Measurements from ENCODE around the gene ABHD16A. TPM values are rescaled to one million over a fixed set of nuclear protein-coding genes. Genes with fewer than 3 reads are reported as not detected.

Gene ABHD16A
- total and polyA plus RNA-seq, 4 donors: 26.6 to 59.4 (median 34.9) TPM

DNA sequence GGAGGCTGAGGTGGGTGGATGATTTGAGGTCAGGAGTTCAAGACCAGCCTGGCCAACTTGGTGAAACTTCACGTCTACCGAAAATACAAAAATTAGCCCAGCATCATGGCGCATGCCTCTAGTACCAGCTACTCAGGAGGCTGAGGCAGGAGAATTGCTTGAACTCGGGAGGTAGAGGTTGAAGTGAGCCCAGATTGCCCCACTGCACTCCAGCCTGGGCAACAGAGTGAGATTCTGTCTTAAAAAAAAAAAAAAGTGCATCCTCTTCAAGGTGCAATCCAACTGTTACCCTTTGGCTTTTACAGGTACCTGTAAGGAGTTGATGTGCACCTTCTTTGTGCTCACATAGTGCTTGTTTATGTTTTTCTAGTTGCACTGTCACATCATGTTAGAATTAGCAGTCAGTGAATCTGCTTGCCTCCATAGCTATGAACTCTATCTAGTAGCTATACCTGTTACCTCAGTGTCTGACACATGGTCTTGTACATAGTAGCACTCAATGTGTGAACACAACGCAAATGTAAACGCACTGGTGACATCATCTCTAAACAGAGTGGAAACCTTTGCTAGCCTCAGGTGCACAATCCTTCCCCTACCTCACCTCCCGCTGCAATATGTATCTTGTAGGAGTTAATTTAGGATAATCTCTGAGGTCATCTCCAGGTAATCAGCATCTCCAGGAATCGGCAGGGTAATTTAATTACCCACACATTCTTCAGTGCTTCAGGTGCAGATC, 46.3 kb upstream of the ABHD16A start:
- Histone ChIP-seq H3K4me3 (ENCODE audit: low read depth in 1 of 3, low read length in 3 of 3) (no peak overlapping the region), H3K27me3 (ENCODE audit: control insufficient read depth in 4 of 4, insufficient read depth in 4 of 4, low read length in 3 of 4) (no peaks in the 10 kb centered on the region), H3K9me3 (ENCODE audit: control insufficient read depth in 4 of 4, low read length in 3 of 4) (no peaks in the 10 kb centered on the region), H3K27ac (ENCODE audit: low read depth in 1 of 2, low read length in 2 of 2) (no peak overlapping the region), H3K4me1 (ENCODE audit: control insufficient read depth in 4 of 4, insufficient read depth in 4 of 4, low read length in 3 of 4) (no peaks in the 10 kb centered on the region), H3K36me3 (ENCODE audit: control insufficient read depth in 4 of 4, insufficient read depth in 3 of 4, low read depth in 1 of 4, low read length in 3 of 4) (no peaks in the 10 kb centered on the region), H3K9ac (ENCODE audit: low read depth in 1 of 2, low read length in 2 of 2) (no peak overlapping the region)
- TF ChIP-seq JUND (IDR thresholded peaks at IDR 0.05) (no peak), MAX (IDR thresholded peaks at IDR 0.05) (no peak), HNF4G (IDR thresholded peaks at IDR 0.05) (no peak), FOXA1 (IDR thresholded peaks at IDR 0.05) (no peak), HNF4A (conservative IDR thresholded peaks at IDR 0.05) (no peak), SP1 (IDR thresholded peaks at IDR 0.05) (no peak), NR2F2 (IDR thresholded peaks at IDR 0.05) (no peak), ZBTB33 (IDR thresholded peaks at IDR 0.05) (no peak), RXRA (IDR thresholded peaks at IDR 0.05) (no peak), RAD21 (IDR thresholded peaks at IDR 0.05) (no peak), FOXA2 (IDR thresholded peaks at IDR 0.05) (no peak), YY1 (IDR thresholded peaks at IDR 0.05) (no peak), EGR1 (IDR thresholded peaks at IDR 0.05; ENCODE audit: low read depth in 2 of 2) (no peak), TAF1 (conservative IDR thresholded peaks at IDR 0.05) (no peak), GABPA (IDR thresholded peaks at IDR 0.05 in 1 of 2, conservative IDR thresholded peaks at IDR 0.05 in 1 of 2) (no peak)
- TF ChIP-seq, protein P1, sequence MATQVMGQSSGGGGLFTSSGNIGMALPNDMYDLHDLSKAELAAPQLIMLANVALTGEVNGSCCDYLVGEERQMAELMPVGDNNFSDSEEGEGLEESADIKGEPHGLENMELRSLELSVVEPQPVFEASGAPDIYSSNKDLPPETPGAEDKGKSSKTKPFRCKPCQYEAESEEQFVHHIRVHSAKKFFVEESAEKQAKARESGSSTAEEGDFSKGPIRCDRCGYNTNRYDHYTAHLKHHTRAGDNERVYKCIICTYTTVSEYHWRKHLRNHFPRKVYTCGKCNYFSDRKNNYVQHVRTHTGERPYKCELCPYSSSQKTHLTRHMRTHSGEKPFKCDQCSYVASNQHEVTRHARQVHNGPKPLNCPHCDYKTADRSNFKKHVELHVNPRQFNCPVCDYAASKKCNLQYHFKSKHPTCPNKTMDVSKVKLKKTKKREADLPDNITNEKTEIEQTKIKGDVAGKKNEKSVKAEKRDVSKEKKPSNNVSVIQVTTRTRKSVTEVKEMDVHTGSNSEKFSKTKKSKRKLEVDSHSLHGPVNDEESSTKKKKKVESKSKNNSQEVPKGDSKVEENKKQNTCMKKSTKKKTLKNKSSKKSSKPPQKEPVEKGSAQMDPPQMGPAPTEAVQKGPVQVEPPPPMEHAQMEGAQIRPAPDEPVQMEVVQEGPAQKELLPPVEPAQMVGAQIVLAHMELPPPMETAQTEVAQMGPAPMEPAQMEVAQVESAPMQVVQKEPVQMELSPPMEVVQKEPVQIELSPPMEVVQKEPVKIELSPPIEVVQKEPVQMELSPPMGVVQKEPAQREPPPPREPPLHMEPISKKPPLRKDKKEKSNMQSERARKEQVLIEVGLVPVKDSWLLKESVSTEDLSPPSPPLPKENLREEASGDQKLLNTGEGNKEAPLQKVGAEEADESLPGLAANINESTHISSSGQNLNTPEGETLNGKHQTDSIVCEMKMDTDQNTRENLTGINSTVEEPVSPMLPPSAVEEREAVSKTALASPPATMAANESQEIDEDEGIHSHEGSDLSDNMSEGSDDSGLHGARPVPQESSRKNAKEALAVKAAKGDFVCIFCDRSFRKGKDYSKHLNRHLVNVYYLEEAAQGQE (IDR thresholded peaks at IDR 0.05): no peak
- TF ChIP-seq, protein P2, sequence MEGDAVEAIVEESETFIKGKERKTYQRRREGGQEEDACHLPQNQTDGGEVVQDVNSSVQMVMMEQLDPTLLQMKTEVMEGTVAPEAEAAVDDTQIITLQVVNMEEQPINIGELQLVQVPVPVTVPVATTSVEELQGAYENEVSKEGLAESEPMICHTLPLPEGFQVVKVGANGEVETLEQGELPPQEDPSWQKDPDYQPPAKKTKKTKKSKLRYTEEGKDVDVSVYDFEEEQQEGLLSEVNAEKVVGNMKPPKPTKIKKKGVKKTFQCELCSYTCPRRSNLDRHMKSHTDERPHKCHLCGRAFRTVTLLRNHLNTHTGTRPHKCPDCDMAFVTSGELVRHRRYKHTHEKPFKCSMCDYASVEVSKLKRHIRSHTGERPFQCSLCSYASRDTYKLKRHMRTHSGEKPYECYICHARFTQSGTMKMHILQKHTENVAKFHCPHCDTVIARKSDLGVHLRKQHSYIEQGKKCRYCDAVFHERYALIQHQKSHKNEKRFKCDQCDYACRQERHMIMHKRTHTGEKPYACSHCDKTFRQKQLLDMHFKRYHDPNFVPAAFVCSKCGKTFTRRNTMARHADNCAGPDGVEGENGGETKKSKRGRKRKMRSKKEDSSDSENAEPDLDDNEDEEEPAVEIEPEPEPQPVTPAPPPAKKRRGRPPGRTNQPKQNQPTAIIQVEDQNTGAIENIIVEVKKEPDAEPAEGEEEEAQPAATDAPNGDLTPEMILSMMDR (IDR thresholded peaks at IDR 0.05; ENCODE audit: low read depth, low read length, missing input control): no peak
- TF ChIP-seq, protein P3, sequence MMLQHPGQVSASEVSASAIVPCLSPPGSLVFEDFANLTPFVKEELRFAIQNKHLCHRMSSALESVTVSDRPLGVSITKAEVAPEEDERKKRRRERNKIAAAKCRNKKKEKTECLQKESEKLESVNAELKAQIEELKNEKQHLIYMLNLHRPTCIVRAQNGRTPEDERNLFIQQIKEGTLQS (IDR thresholded peaks at IDR 0.05): no peak
- no peak for DNase-seq (ENCODE audit: low spot score)
- 92% methylated on average over 8 of the region's 8 CpGs for WGBS

Measured in liver (tissue), 9 donors.